GM23338 (cell line): ENCODE results near the gene DEFB124. TPM values are rescaled to one million over a fixed set of nuclear protein-coding genes. Genes with fewer than 3 reads are reported as not detected.

Experiments
- ATAC-seq: fragments of 200-7000 bp; cut with Tn5 transposase; 3 replicates; pipeline ENCODE4 v1.9.1; 2020
- DNase-seq: peaks from one replicate; pipeline ENCODE4 v3.0.0-alpha.2; 2015; ENCODE audit warnings: low spot score
- H2AFZ ChIP-seq: fragments of 200-600 bp; sonication (generic); 2 replicates; pipeline ENCODE4 v1.8.0; 2016; ENCODE audit warnings: antibody characterized with exemption, mild to moderate bottlenecking, moderate library complexity
- H3F3A ChIP-seq: fragments of 200-600 bp; sonication (generic); replicated peaks from 2 replicates; pipeline ENCODE4 v1.8.0; 2017; ENCODE audit warnings: antibody characterized with exemption, mixed run types, low read depth
- H3K27ac ChIP-seq: fragments of 200-600 bp; sonication (generic); 2 replicates; pipeline ENCODE4 v1.6.1; 2016; ENCODE audit warnings: low read depth
- H3K27me3 ChIP-seq: fragments of 200-600 bp; sonication (generic); 2 replicates; pipeline ENCODE4 v1.8.0; 2016; ENCODE audit warnings: mild to moderate bottlenecking, mixed run types, moderate library complexity; ENCODE audit not compliant: insufficient read depth
- H3K36me3 ChIP-seq: fragments of 200-600 bp; sonication (generic); 2 replicates; pipeline ENCODE4 v1.8.0; 2016; ENCODE audit warnings: mild to moderate bottlenecking; ENCODE audit not compliant: insufficient read depth
- H3K4me1 ChIP-seq: fragments of 200-600 bp; sonication (generic); 2 replicates; pipeline ENCODE4 v1.8.0; 2016; ENCODE audit warnings: mild to moderate bottlenecking, moderate library complexity; ENCODE audit not compliant: insufficient read depth
- H3K4me2 ChIP-seq: fragments of 200-600 bp; sonication (generic); 2 replicates; pipeline ENCODE4 v1.7.1; 2017; ENCODE audit warnings: mixed run types
- H3K4me3 ChIP-seq: fragments of 200-600 bp; sonication (generic); 2 replicates; pipeline ENCODE4 v1.6.1; 2016; ENCODE audit warnings: mixed run types
- H3K79me2 ChIP-seq: fragments of 200-600 bp; sonication (generic); replicated peaks from 2 replicates; pipeline ENCODE4 v1.8.0; 2017; ENCODE audit warnings: mild to moderate bottlenecking; ENCODE audit not compliant: insufficient read depth
- H3K9me2 ChIP-seq: fragments of 200-600 bp; sonication (generic); 2 replicates; pipeline ENCODE4 v1.8.0; 2017; ENCODE audit not compliant: insufficient read depth
- H4K20me1 ChIP-seq: fragments of 200-600 bp; sonication (generic); replicated peaks from 2 replicates; pipeline ENCODE4 v1.8.0; 2017; ENCODE audit warnings: mild to moderate bottlenecking; ENCODE audit not compliant: insufficient read depth
- H3K27ac Mint-ChIP-seq: 2 replicates; pipeline ENCODE4 v1.8.0; 2020; ENCODE audit warnings: inconsistent platforms, mild to moderate bottlenecking, moderate library complexity, mixed read lengths
- H3K27me3 Mint-ChIP-seq: 3 replicates; pipeline ENCODE4 v1.8.0; 2022; ENCODE audit warnings: low read depth, mild to moderate bottlenecking, moderate library complexity, mixed read lengths, inconsistent platforms; ENCODE audit not compliant: insufficient read depth, poor library complexity
- H3K36me3 Mint-ChIP-seq: 3 replicates; pipeline ENCODE4 v1.8.0; 2021; ENCODE audit warnings: low read depth, mild to moderate bottlenecking, inconsistent platforms, moderate library complexity, mixed read lengths
- H3K4me1 Mint-ChIP-seq: 3 replicates; pipeline ENCODE4 v1.8.0; 2020; ENCODE audit warnings: mild to moderate bottlenecking, inconsistent platforms, mixed read lengths
- H3K4me3 Mint-ChIP-seq: 3 replicates; pipeline ENCODE4 v1.8.0; 2021; ENCODE audit warnings: moderate library complexity, mild to moderate bottlenecking, inconsistent platforms, mixed read lengths
- H3K9me3 Mint-ChIP-seq: 3 replicates; pipeline ENCODE4 v1.8.0; 2020; ENCODE audit warnings: moderate library complexity, mild to moderate bottlenecking, inconsistent platforms, mixed read lengths
- EZH2 ChIP-seq: fragments of 200-600 bp; sonication (generic); IDR thresholded peaks from one replicate; pipeline ENCODE4 v1.8.0; 2017; ENCODE audit warnings: antibody characterized with exemption, mild to moderate bottlenecking, low read depth; ENCODE audit not compliant: unreplicated experiment
- EZH2phosphoT487 ChIP-seq: fragments of 200-600 bp; sonication (generic); IDR thresholded peaks from one replicate; pipeline ENCODE4 v1.8.1; 2018; ENCODE audit warnings: antibody characterized with exemption; ENCODE audit not compliant: unreplicated experiment
- NANOG ChIP-seq: IDR thresholded peaks from 2 replicates; pipeline ENCODE4 v1.6.1; 2016; ENCODE audit warnings: antibody characterized with exemption, borderline replicate concordance
- POLR2AphosphoS5 ChIP-seq: IDR thresholded peaks from 2 replicates; pipeline ENCODE4 v1.6.1; 2016; ENCODE audit warnings: antibody characterized with exemption, low read depth
- STAT1 ChIP-seq: IDR thresholded peaks from one replicate; pipeline ENCODE4 v1.6.1; 2016; ENCODE audit warnings: antibody characterized with exemption; ENCODE audit not compliant: unreplicated experiment
- ZNF114 ChIP-seq: fragments of 250-450 bp; sonication (Bioruptor Pico); IDR thresholded peaks from 2 replicates; pipeline ENCODE4 v1.5.0; 2020; ENCODE audit warnings: mild to moderate bottlenecking, moderate library complexity
- ZNF331 ChIP-seq: fragments of 250-450 bp; sonication (Bioruptor Pico); IDR thresholded peaks from 2 replicates; pipeline ENCODE4 v1.5.0; 2020; ENCODE audit warnings: low read depth, mild to moderate bottlenecking, moderate library complexity
- polyA plus RNA-seq: library from polyadenylated mRNA; unstranded; fragments of >200 nt; fragmentation: Nextera tagmentation; extraction: Ambion mirVana; gene quantifications from 2 replicates; pipeline ENCODE4 v1.2.1, GENCODE V29; 2016
- total RNA-seq: library from RNA; depleted of rRNA; stranded (reverse); fragments of >200 nt; shearing (Covaris generic); gene quantifications from 2 replicates; pipeline ENCODE4 v1.2.3, GENCODE V29; 2014
- TF ChIP-seq, protein P1 (sequence below): IDR thresholded peaks from one replicate; pipeline ENCODE4 v1.6.1; 2018; ENCODE audit warnings: antibody characterized with exemption; ENCODE audit not compliant: unreplicated experiment

DEFB124 gene
- total and polyA plus RNA-seq, 2 experiments from 2014 or later = 0.52 TPM; not detected in 1

DNA sequence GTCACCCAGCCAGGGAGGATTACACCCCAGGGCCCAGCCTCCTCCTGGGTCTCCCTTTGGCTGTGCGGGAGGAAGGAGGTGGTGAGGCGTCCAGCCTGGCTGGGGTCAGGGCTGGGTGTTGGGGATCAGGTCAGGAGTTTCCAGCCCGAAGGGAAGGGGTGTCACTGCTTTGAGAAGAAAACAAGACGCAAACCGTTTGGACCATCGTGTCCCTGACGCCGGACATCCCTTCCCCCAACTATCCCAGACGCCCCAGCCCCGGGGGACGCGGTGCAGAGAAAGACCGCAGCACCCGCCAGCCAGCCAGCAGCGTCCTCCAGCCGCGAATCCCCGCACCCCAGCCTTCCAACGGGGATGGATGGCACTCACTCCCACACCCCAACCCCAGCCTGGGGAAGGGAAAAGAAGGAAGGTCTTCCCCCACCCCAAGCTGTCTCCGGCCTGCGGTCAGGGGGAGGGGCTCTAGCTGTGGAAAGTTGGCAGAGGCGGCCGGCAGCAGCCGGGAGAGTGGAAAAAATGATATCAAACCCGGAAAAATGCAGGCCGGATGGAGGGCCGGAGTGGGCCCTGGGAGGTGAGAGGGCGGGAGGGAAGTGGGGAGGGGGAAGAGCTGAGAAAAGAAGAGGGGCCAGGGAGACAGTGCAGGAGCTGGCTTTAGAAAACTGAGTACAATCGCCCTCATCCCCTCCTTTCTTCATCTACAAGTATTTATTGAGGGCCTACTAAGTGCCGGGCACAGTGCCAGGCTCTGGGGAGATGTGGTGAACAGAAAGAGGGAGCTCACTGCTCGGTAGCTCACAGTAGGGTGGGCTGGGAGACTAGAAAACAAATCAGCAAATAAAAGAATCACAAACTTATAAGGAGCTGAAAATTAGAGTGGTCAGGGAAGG is 10.8 kb upstream of the DEFB124 start (continued):
- TF ChIP-seq, protein P1, sequence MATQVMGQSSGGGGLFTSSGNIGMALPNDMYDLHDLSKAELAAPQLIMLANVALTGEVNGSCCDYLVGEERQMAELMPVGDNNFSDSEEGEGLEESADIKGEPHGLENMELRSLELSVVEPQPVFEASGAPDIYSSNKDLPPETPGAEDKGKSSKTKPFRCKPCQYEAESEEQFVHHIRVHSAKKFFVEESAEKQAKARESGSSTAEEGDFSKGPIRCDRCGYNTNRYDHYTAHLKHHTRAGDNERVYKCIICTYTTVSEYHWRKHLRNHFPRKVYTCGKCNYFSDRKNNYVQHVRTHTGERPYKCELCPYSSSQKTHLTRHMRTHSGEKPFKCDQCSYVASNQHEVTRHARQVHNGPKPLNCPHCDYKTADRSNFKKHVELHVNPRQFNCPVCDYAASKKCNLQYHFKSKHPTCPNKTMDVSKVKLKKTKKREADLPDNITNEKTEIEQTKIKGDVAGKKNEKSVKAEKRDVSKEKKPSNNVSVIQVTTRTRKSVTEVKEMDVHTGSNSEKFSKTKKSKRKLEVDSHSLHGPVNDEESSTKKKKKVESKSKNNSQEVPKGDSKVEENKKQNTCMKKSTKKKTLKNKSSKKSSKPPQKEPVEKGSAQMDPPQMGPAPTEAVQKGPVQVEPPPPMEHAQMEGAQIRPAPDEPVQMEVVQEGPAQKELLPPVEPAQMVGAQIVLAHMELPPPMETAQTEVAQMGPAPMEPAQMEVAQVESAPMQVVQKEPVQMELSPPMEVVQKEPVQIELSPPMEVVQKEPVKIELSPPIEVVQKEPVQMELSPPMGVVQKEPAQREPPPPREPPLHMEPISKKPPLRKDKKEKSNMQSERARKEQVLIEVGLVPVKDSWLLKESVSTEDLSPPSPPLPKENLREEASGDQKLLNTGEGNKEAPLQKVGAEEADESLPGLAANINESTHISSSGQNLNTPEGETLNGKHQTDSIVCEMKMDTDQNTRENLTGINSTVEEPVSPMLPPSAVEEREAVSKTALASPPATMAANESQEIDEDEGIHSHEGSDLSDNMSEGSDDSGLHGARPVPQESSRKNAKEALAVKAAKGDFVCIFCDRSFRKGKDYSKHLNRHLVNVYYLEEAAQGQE = no peak

DNA sequence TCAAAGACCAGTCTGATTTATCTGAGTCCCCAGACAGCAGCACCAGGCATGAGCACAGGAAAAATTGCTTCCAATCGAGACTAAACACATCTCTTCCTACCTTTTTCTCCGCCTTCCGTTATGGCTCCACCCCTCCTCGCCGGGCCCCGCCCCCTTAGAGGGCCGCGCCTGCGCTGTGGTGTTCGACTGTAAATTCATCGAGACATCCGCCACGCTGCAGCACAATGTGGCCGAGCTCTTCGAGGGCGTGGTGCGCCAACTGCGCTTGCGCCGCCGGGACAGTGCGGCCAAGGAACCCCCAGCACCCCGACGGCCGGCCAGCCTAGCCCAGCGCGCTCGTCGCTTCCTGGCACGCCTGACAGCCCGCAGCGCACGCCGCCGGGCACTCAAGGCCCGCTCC is 9.1 kb upstream of the DEFB124 start:
- Histone ChIP-seq H3K4me1 (peaks cover 17% of the 10 kb centered on the region), H2AFZ (peak overlapping the region; percentile 94), H3K4me2 (peak overlapping the region; percentile 79), H3K79me2 (no peaks in the 10 kb centered on the region), H3K9me2 (no peaks in the 10 kb centered on the region; the same call in 1 of the 2 replicates), H3K27ac (no peak overlapping the region), H3K36me3 (no peaks in the 10 kb centered on the region), H3F3A (peaks cover 18% of the 10 kb centered on the region; the same call in 1 of the 2 replicates), H3K27me3 (peaks cover 84% of the 10 kb centered on the region), H3K4me3 (peak overlapping the region; percentile 85), H4K20me1 (0 out of 2 replicates have a peak, but pooled peaks cover 5% of the 10 kb centered on the region)
- TF ChIP-seq EZH2phosphoT487 (no peak), POLR2AphosphoS5 (peak; percentile 68), ZNF331 (CRISPR knock-in tag) (no peak), EZH2 (no peak), STAT1 (no peak)
- Mint-ChIP-seq H3K27me3 (peaks cover 22% of the 10 kb centered on the region), H3K27ac (no peak overlapping the region), H3K36me3 (peaks cover 24% of the 10 kb centered on the region; the same call in 2 of the 3 replicates), H3K4me3 (no peak overlapping the region), H3K9me3 (peaks cover 87% of the 10 kb centered on the region), H3K4me1 (peaks cover 5% of the 10 kb centered on the region)
- ATAC-seq = peak; percentile 52
- DNase-seq = peak; percentile 96

DNA sequence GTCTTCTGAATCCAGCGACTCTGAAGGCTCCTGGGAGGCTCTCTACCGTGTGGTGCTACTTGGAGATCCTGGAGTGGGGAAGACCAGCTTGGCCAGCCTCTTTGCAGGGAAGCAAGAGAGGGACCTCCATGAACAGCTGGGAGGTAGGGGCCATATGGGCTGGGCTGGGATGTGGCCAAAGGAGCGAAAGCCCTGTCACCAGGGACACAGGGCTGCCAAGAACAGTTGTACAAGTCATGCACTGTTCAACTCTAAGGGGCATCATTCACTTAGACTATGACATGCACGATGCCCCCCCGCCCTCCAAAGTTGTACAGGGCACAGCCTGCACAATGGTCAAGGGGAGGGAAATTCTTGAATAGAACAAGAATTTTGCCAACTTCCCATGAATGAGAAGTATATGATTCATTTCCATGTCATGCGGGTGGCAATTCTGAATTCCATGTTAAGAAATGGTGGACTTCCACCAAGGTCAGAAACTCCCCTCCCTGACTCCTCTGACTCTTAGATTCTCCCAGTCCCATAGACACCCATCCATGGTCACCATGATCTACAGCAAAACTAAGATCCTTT is 1.8 kb upstream of the DEFB124 start:
- H3K9me3 Mint-ChIP-seq = peaks cover 87% of the 10 kb centered on the region
- H3K36me3 Mint-ChIP-seq = peaks cover 28% of the 10 kb centered on the region
- H3K27me3 ChIP-seq = peaks cover 81% of the 10 kb centered on the region
- peaks cover 46% of the 10 kb centered on the region for H3K27me3 Mint-ChIP-seq
- no peaks in the 10 kb centered on the region for H3K79me2 ChIP-seq
- no peak overlapping the region for H3K27ac Mint-ChIP-seq
- H3F3A ChIP-seq = 0 out of 2 replicates have a peak, but pooled peaks cover 7% of the 10 kb centered on the region
- TF ChIP-seq, protein P1 = no peak
- TF ChIP-seq EZH2 (no peak), STAT1 (no peak), NANOG (no peak), ZNF114 (CRISPR knock-in tag) (no peak)
- no peak overlapping the region for H3K4me3 Mint-ChIP-seq
- peak overlapping the region; percentile 99; the same call in 1 of the 2 replicates for H2AFZ ChIP-seq
- DNase-seq (no peak), ATAC-seq (no peak)
- no peaks in the 10 kb centered on the region for H3K36me3 ChIP-seq
- H3K9me2 ChIP-seq = no peaks in the 10 kb centered on the region
- peak overlapping the region; percentile 76; the same call in 1 of the 2 replicates for H3K4me3 ChIP-seq
- no peak overlapping the region for H3K4me2 ChIP-seq
- no peaks in the 10 kb centered on the region; the same call in 1 of the 3 replicates for H3K4me1 Mint-ChIP-seq
- peaks cover 12% of the 10 kb centered on the region for H3K4me1 ChIP-seq
- no peak overlapping the region for H3K27ac ChIP-seq
- H4K20me1 ChIP-seq = no peaks in the 10 kb centered on the region
